Neural crest cell (in vitro differentiated cells): ENCODE data around the gene TRPM1. TPM values are rescaled to one million over a fixed set of nuclear protein-coding genes. Genes with fewer than 3 reads are reported as not detected.

Experiments
- DNase-seq: peaks from one replicate; pipeline ENCODE4 v3.0.0; 2021; ENCODE audit warnings: low read depth, mixed read lengths, low spot score
- H3K27ac Mint-ChIP-seq: one replicate; pipeline ENCODE4 v1.8.0; 2021; ENCODE audit warnings: mild to moderate bottlenecking, mixed read lengths; ENCODE audit not compliant: unreplicated experiment
- H3K27me3 Mint-ChIP-seq: 2 replicates; pipeline ENCODE4 v1.8.0; 2021; ENCODE audit warnings: low read depth, mild to moderate bottlenecking, mixed read lengths
- H3K36me3 Mint-ChIP-seq: 2 replicates; pipeline ENCODE4 v1.8.0; 2021; ENCODE audit warnings: low read depth, mild to moderate bottlenecking, mixed read lengths
- H3K4me1 Mint-ChIP-seq: 2 replicates; pipeline ENCODE4 v1.8.0; 2021; ENCODE audit warnings: mixed read lengths
- H3K4me3 Mint-ChIP-seq: one replicate; pipeline ENCODE4 v1.8.0; 2021; ENCODE audit warnings: mild to moderate bottlenecking, mixed read lengths
- H3K9me3 Mint-ChIP-seq: 2 replicates; pipeline ENCODE4 v1.8.0; 2021; ENCODE audit warnings: mixed read lengths
- total RNA-seq: library from RNA; stranded (reverse); gene quantifications from 2 replicates; pipeline ENCODE4 v1.2.1, GENCODE V29; 2021
- TF ChIP-seq, protein P1 (sequence below): fragments of 200-600 bp; sonication (generic); conservative IDR thresholded peaks from 2 replicates; pipeline ENCODE4 v1.5.0; 2021; ENCODE audit warnings: antibody characterized with exemption, mild to moderate bottlenecking

TRPM1 gene
- total RNA-seq, 1 donor from 2014 or later, result not detected

DNA sequence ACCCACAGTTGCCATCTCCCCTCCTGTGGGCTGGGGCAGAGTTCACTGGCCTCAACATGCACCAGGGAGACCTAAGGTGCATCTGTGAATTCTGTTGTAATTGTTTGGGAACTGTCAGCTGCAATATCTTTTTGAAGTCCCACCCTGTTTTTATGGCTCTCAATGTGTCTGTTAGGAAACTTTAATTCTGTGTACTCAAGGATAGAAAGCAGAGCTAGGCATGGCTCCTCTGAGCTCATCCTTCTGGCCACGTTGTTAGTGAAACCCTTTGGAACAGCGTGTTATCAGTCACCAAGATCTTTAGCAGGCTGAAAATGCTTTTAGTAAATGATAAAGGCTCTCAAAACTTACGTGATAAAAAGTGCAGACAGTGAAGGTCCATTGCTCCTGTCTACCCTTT lies 76.5 kb downstream of the TRPM1 start:
- Mint-ChIP-seq H3K4me1 (no peaks in the 10 kb centered on the region), H3K4me3 (no peak overlapping the region), H3K9me3 (no peaks in the 10 kb centered on the region), H3K27ac (no peak overlapping the region), H3K36me3 (no peaks in the 10 kb centered on the region), H3K27me3 (no peaks in the 10 kb centered on the region)
- no peak for DNase-seq
- TF ChIP-seq, protein P1, sequence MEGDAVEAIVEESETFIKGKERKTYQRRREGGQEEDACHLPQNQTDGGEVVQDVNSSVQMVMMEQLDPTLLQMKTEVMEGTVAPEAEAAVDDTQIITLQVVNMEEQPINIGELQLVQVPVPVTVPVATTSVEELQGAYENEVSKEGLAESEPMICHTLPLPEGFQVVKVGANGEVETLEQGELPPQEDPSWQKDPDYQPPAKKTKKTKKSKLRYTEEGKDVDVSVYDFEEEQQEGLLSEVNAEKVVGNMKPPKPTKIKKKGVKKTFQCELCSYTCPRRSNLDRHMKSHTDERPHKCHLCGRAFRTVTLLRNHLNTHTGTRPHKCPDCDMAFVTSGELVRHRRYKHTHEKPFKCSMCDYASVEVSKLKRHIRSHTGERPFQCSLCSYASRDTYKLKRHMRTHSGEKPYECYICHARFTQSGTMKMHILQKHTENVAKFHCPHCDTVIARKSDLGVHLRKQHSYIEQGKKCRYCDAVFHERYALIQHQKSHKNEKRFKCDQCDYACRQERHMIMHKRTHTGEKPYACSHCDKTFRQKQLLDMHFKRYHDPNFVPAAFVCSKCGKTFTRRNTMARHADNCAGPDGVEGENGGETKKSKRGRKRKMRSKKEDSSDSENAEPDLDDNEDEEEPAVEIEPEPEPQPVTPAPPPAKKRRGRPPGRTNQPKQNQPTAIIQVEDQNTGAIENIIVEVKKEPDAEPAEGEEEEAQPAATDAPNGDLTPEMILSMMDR, result no peak

DNA sequence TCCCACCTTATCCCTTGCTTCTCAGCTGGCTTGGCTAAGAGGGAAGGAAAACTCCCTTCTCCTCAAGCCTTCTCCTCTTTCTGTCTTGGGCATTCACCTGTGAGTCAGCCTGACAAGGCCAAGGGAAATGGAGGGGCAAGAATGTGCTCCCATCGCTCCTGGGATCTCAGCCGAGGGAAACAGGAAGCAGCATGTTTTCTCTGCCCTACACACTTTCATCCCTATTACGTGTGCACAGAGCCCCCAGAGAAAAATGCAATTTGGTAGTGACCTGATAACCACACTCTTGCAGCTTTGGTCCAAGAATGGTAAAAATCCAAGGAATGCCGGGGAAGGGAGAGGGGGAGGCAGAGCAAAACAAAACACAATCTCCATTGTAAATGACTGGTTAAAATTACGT lies 77.2 kb downstream of the TRPM1 start:
- H3K9me3 Mint-ChIP-seq, result no peaks in the 10 kb centered on the region
- H3K36me3 Mint-ChIP-seq, result no peaks in the 10 kb centered on the region
- TF ChIP-seq, protein P1, result no peak

DNA sequence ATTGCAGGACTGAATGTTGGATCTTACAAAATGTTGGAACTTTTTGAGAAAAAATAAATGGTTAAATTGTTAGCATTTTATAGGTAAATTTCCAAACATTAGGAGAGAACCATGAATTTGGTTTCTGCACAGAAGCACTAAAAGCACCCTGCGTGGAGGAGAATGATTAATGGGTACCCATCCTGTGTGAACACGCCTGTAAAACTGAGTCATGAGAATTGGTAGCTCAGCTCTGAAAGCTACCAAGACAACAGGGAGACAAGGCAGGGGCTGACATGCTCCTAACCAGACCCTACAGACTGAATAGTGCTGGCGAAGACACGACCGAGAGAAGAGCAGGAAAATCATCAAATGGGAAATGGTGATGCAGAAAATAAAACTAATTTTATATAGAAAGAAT lies 77.7 kb downstream of the TRPM1 start:
- Mint-ChIP-seq H3K9me3 (no peaks in the 10 kb centered on the region), H3K36me3 (no peaks in the 10 kb centered on the region), H3K4me3 (no peak overlapping the region), H3K27me3 (no peaks in the 10 kb centered on the region), H3K4me1 (no peaks in the 10 kb centered on the region), H3K27ac (no peak overlapping the region)
- TF ChIP-seq, protein P1, result no peak
- DNase-seq, result no peak

More for the DNA sequence above, 77.2 kb downstream of the TRPM1 start:
- Mint-ChIP-seq H3K27me3 (no peaks in the 10 kb centered on the region), H3K4me3 (no peak overlapping the region), H3K27ac (no peak overlapping the region), H3K4me1 (no peaks in the 10 kb centered on the region)
- DNase-seq, result no peak

DNA sequence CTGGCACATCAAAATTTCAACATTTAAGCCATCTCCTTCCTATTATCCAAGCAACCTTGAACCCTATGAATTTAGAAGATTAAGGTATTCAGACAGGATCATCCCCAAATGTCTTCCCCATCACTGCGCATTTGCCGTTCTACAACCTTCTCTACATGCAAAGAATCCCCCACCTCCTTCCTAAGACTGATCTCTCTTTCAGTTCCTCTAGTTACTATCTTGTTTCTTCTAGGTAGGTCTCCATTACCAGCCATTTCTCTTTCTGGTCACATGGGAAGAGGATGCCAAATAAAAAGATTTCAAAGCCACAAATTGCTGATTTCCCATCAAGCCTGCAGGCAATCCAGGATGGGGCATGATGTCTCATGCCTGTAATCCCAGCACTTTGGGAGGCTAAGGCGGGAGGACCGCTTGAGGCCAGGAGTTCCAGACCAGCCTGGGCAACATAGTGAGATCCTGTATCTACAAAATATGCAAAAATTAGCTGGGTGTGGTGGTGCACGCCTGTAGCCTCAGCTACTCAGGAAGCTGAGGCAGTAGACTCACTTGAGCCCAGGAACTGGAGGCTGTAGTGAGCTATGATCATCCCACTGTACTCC lies 80.4 kb downstream of the TRPM1 start:
- Mint-ChIP-seq H3K27ac (no peak overlapping the region), H3K36me3 (no peaks in the 10 kb centered on the region), H3K27me3 (no peaks in the 10 kb centered on the region), H3K4me1 (no peaks in the 10 kb centered on the region), H3K4me3 (no peak overlapping the region), H3K9me3 (no peaks in the 10 kb centered on the region)
- TF ChIP-seq, protein P1, result no peak
- DNase-seq, result no peak

DNA sequence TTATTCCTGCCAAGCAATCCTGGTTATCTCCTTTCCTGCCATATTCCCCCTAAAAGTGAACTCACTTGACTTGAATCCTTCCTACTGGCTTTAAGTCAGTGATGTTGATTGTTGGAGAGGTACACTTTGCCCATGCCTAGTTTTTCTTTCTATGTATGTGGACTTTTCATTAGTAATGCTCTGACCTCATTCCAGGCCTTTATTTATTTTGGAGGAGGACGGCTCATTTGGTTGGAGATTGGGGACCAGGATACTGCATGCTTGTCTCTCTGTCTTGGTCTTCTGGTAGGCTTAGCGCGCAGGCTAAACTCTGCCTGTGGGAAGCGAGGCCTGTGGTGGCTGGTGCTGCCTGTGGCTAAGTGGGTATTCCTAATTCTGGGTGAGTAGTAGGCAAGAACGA lies 81.0 kb downstream of the TRPM1 start:
- H3K9me3 Mint-ChIP-seq, result no peaks in the 10 kb centered on the region
- H3K27me3 Mint-ChIP-seq, result no peaks in the 10 kb centered on the region
- H3K4me3 Mint-ChIP-seq, result no peak overlapping the region
- H3K4me1 Mint-ChIP-seq, result no peaks in the 10 kb centered on the region
- no peak for DNase-seq
- no peaks in the 10 kb centered on the region for H3K36me3 Mint-ChIP-seq
- TF ChIP-seq, protein P1, result no peak
- H3K27ac Mint-ChIP-seq, result no peak overlapping the region
